ENCODE measurements around the gene SOD1. TPM values are rescaled to one million over a fixed set of nuclear protein-coding genes. Genes with fewer than 3 reads are reported as not detected.

The SOD1 gene
- total and polyA plus RNA-seq, 2 donors (not counting 3 experiments of a cell fraction or from before 2014, with no cell fraction given) = 198 to 268 TPM

DNA sequence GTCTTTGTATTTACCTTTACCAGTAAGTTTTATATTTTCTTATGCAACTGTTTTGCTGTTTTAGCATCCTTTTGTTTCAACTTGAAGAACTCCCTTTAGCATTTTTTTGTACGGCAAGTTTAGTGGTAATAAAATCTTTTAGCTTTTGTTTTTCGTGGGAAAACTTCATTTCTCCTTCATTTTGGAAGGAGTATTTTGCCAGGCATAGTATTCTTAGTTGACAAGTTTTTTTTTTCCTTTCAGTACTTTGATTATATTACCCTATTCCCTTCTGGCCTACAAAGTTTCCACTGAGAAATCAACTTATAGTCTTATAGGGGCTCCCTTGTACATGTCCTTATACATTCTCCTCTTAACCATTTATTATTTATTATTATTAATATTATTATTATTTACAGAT is 22.6 kb upstream of the SOD1 start:
- no peak for FAIRE-seq
- POLR2A ChIA-PET = no interaction called here

More for the DNA sequence above, 22.6 kb upstream of the SOD1 start:
- Histone ChIP-seq H3K27ac (ENCODE audit: insufficient read depth, low read depth, low read length) (no peak overlapping the region), H3K4me1 (ENCODE audit: control insufficient read depth, extremely low read depth, insufficient read depth, low read length) (no peaks in the 10 kb centered on the region), H3K27me3 (ENCODE audit: control insufficient read depth in 2 of 2, insufficient read depth in 2 of 2, low read length in 2 of 2) (peaks cover 0 to 1% of the 10 kb centered on the region in 2 experiments), H3K9ac (replicated peaks; ENCODE audit: extremely low read depth, insufficient read depth, low read length) (no peak overlapping the region), H3K4me3 (replicated peaks in 1 of 3; ENCODE audit: insufficient read depth in 1 of 3, low read depth in 1 of 3, low read length in 3 of 3) (no peak overlapping the region), H3K9me3 (replicated peaks; ENCODE audit: control insufficient read depth, insufficient read depth, low read length) (no peaks in the 10 kb centered on the region), H4K20me1 (replicated peaks; ENCODE audit: control insufficient read depth, extremely low read depth, insufficient read depth, low read length) (no peaks in the 10 kb centered on the region), H3K36me3 (ENCODE audit: control insufficient read depth in 2 of 2, extremely low read depth in 1 of 2, insufficient read depth in 2 of 2, low read length in 2 of 2) (no peaks in the 10 kb centered on the region), H2AFZ (ENCODE audit: low read depth, low read length) (no peak overlapping the region), H3K4me2 (ENCODE audit: insufficient read depth, low read length) (no peak overlapping the region), H3K9me1 (replicated peaks; ENCODE audit: control insufficient read depth, extremely low read depth, insufficient read depth, low read length) (no peaks in the 10 kb centered on the region), H3K79me2 (ENCODE audit: control insufficient read depth, insufficient read depth, low read length) (no peaks in the 10 kb centered on the region)
- TF ChIP-seq JUN (IDR thresholded peaks at IDR 0.05; ENCODE audit: borderline replicate concordance, insufficient read depth, insufficient read length, low read depth) (no peak), POLR2AphosphoS5 (IDR thresholded peaks at IDR 0.05; ENCODE audit: insufficient read depth, low read depth, low read length) (no peak), EZH2 (IDR thresholded peaks at IDR 0.05; ENCODE audit: borderline replicate concordance, low read depth, low read length, severe bottlenecking) (no peak), FOS (IDR thresholded peaks at IDR 0.05; ENCODE audit: borderline replicate concordance, insufficient read depth, low read length) (no peak), GATA2 (IDR thresholded peaks at IDR 0.05; ENCODE audit: insufficient read depth, insufficient read length, low read depth, low read length) (no peak), MYC (IDR thresholded peaks at IDR 0.05; ENCODE audit: low read depth, low read length) (no peak), POLR2A (IDR thresholded peaks at IDR 0.05; ENCODE audit: low read depth, low read length) (no peak)
- TF ChIP-seq, protein P1, sequence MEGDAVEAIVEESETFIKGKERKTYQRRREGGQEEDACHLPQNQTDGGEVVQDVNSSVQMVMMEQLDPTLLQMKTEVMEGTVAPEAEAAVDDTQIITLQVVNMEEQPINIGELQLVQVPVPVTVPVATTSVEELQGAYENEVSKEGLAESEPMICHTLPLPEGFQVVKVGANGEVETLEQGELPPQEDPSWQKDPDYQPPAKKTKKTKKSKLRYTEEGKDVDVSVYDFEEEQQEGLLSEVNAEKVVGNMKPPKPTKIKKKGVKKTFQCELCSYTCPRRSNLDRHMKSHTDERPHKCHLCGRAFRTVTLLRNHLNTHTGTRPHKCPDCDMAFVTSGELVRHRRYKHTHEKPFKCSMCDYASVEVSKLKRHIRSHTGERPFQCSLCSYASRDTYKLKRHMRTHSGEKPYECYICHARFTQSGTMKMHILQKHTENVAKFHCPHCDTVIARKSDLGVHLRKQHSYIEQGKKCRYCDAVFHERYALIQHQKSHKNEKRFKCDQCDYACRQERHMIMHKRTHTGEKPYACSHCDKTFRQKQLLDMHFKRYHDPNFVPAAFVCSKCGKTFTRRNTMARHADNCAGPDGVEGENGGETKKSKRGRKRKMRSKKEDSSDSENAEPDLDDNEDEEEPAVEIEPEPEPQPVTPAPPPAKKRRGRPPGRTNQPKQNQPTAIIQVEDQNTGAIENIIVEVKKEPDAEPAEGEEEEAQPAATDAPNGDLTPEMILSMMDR (IDR thresholded peaks at IDR 0.05; ENCODE audit: extremely low read depth in 1 of 2, insufficient read depth in 1 of 2, low read depth in 1 of 2, low read length in 2 of 2) = no peak
- TF ChIP-seq, protein P2, sequence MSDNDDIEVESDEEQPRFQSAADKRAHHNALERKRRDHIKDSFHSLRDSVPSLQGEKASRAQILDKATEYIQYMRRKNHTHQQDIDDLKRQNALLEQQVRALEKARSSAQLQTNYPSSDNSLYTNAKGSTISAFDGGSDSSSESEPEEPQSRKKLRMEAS (IDR thresholded peaks at IDR 0.05; ENCODE audit: insufficient read depth, insufficient read length) = no peak
- intact Hi-C loops (cut with micrococcal nuclease) = no loop called here
- CTCF ChIA-PET = no interaction called here
- no TSS peak for BruUV-seq (replicated peaks)
- DNase-seq (ENCODE audit: low read depth, low spot score) = no peak
- dilution Hi-C loops (cut with MboI; ENCODE audit: extremely low pct_ligation_motif_present, low sequenced_read_pairs) = no loop called here

Measured in endothelial cell of umbilical vein (primary cell).